ENCODE measurements around the gene STARD3NL. TPM values are rescaled to one million over a fixed set of nuclear protein-coding genes. Genes with fewer than 3 reads are reported as not detected.

The STARD3NL gene
- total RNA-seq, 1 donor from 2014 or later: 36.9 TPM

DNA sequence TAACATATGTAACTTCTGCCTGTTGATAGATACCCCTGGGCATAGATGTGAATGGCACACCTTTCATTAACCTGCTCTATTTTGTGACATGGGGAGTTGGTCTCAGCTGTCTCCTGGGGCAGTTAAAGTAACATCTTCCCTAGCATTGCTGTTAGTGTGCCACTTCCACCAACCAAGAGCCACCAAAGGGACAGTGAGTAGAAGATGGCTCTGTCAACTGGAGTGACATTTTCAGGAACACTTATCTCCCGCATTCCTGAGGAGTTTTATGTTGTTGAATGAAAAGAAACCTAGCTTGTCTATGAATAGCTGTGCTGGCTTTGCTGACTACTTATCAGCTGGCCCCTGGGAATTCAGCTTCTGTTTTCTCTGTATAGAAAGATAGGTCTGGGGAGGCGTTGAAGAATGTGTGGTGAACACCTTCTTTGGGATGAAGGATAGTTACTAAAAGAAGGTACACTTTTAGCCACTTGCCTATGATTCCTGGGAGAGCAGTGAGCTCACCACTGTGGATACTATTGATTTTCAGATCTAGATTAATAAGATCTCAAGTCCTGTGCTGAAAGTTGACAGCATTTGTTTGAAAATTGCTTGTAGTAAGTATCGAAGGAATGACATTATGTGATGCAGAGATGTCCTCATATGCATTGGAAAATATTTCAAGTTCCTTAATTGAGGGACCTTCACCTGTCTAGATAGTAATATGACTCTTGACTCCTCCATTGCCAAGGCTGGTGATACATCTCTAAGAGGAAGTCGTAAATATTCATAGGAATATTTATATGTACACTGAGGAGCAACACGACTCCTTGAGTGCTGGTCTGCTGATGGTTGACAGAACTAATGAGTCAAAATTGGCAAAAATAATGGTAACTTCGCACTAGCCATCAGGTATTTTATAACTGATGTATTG, 7.6 kb downstream of the STARD3NL start:
- TF ChIP-seq, protein P1, sequence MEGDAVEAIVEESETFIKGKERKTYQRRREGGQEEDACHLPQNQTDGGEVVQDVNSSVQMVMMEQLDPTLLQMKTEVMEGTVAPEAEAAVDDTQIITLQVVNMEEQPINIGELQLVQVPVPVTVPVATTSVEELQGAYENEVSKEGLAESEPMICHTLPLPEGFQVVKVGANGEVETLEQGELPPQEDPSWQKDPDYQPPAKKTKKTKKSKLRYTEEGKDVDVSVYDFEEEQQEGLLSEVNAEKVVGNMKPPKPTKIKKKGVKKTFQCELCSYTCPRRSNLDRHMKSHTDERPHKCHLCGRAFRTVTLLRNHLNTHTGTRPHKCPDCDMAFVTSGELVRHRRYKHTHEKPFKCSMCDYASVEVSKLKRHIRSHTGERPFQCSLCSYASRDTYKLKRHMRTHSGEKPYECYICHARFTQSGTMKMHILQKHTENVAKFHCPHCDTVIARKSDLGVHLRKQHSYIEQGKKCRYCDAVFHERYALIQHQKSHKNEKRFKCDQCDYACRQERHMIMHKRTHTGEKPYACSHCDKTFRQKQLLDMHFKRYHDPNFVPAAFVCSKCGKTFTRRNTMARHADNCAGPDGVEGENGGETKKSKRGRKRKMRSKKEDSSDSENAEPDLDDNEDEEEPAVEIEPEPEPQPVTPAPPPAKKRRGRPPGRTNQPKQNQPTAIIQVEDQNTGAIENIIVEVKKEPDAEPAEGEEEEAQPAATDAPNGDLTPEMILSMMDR (IDR thresholded peaks at IDR 0.05; ENCODE audit: unreplicated experiment): no peak
- Mint-ChIP-seq H3K9me3 (peaks cover 4% of the 10 kb centered on the region), H3K27ac (no peak overlapping the region), H3K36me3 (peaks cover 7% of the 10 kb centered on the region), H3K4me3 (no peak overlapping the region), H3K4me1 (peaks cover 15% of the 10 kb centered on the region), H3K27me3 (ENCODE audit: low read depth) (no peaks in the 10 kb centered on the region)
- DNase-seq (ENCODE audit: low spot score in 2 of 2, unreplicated experiment in 2 of 2): no peak

DNA sequence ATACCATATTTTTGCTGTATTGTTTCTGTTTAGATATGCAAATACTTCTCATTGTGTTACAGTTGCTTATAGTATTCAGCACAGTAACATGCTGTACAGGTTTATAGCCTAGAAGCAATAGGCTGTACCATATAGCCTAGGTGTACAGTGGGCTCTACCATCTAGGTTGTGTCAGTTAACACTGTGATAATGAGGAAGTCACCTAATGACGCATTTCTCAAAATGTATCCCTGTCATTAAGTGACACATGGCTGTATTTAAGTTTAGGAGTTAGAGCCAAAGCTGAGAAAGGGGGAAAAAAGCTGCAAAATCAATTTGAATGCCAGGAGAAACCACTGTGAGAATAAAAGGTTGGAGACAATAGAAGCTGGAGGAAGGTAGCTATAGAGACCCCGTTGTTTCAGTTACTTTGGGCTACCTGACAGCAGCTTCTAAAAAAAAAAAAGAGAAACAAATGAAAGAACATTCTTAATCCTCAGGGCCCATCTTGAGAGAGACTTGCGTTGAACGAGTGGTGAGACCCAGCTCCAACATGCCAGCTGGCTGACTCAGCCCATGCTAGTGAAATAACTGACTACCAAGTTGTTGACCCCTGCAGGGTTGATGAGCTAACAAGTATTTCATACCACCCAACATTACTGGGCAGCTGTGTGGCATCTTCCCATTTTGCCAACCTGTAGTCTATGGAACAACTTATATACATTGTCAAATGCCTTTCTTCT, 8.7 kb downstream of the STARD3NL start:
- Mint-ChIP-seq H3K27ac (no peak overlapping the region), H3K27me3 (ENCODE audit: low read depth) (no peaks in the 10 kb centered on the region), H3K4me1 (peaks cover 14% of the 10 kb centered on the region), H3K36me3 (peaks cover 15% of the 10 kb centered on the region), H3K9me3 (peaks cover 13% of the 10 kb centered on the region), H3K4me3 (no peak overlapping the region)
- TF ChIP-seq, protein P1 (IDR thresholded peaks at IDR 0.05; ENCODE audit: unreplicated experiment): no peak
- DNase-seq (ENCODE audit: low spot score in 2 of 2, unreplicated experiment in 2 of 2): no peak

DNA sequence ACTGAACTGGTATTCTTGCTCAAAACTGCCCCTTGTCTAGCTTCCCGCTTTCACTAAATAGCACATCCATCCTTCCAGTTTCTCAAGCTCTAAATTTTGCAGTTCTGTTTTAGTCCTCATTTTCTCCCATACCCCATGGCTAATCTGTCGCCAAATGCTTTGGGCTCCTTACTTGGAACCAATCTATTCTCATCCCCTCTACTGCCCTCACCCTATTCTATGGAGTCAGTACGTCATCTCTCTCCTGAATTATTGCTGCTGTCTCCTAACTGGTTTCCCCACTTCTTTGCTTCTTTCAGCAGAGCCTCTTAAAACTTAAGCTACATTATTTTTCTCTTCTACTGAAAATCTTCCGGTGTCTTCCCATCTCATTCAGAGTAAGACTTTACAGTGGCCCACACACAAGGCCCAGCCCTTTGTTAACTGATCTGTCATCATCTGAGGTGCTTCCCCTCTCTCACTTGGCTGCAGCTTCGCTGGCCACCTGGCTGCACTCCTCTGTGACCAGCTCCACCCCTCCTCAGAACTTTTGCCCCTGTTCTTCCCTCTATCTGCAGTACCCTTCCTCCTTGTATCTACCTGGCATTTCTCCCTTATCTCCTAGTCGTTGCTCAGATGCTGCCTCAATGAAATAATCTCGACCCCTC, 9.9 kb downstream of the STARD3NL start:
- Mint-ChIP-seq H3K4me1 (peaks cover 14% of the 10 kb centered on the region), H3K4me3 (no peak overlapping the region)

DNA sequence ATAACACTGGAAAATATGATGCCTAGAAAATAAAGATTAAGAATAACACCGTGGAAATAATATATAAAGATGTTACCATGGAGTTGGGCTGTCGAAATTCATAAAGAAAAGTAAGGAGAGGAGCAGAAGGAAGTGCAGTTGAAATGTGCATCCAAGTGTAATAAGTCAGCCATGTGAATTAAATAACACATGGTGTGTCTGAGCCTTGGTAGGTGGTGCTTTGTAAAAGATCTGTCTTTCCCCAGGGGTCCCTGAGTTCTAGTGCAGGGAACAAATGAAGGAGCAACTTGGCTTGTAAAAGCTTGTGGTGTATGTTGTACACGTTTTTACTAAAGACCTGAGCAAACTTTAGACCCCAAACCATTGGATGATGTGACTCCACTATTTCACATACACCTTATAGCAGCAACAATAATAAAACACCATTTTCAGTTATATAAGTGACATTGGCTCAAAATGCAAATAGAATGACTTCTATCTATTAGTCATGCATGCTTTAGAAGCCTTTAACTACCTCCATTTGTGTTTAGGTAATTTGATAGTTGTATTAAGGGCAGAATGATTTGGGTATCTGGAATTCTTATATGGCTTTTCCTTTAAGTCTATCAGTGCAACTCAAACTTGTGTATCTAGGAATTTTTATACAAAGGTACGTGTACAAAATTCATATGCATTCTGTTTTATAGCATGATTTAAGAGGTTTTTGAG, 11.3 kb downstream of the STARD3NL start:
- no peak for DNase-seq (ENCODE audit: low spot score in 2 of 2, unreplicated experiment in 2 of 2)
- H3K9me3 Mint-ChIP-seq: peaks cover 15% of the 10 kb centered on the region
- H3K36me3 Mint-ChIP-seq: peaks cover 17% of the 10 kb centered on the region
- no peaks in the 10 kb centered on the region for H3K27me3 Mint-ChIP-seq (ENCODE audit: low read depth)
- TF ChIP-seq, protein P1 (IDR thresholded peaks at IDR 0.05; ENCODE audit: unreplicated experiment): no peak
- no peak overlapping the region for H3K27ac Mint-ChIP-seq
- H3K4me1 Mint-ChIP-seq: peaks cover 14% of the 10 kb centered on the region
- no peak overlapping the region for H3K4me3 Mint-ChIP-seq

More for the DNA sequence above, 9.9 kb downstream of the STARD3NL start:
- Mint-ChIP-seq H3K36me3 (peaks cover 23% of the 10 kb centered on the region), H3K9me3 (peaks cover 19% of the 10 kb centered on the region), H3K27ac (peak overlapping the region; percentile 59), H3K27me3 (ENCODE audit: low read depth) (no peaks in the 10 kb centered on the region)
- DNase-seq (ENCODE audit: low spot score in 2 of 2, unreplicated experiment in 2 of 2): no peak
- TF ChIP-seq, protein P1 (IDR thresholded peaks at IDR 0.05; ENCODE audit: unreplicated experiment): no peak

DNA sequence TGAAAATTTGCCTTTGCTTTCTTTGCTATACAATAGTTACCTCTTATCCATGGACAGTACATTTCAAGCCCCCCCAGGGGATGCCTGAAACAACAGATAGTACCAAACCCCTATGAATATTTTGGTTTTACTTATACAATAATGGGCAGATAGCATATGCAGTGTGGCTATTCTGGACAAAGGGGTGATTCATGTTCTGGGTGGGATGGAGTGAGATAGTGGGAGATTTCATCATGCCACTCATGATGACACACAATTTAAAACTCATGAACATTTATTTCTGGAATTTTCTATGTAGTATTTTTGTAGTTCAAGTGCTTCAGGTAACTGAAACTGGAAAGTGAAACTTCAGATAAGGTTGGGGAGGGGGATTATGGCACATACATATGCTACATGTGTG, 12.0 kb downstream of the STARD3NL start:
- Mint-ChIP-seq H3K27ac (no peak overlapping the region), H3K4me1 (peaks cover 14% of the 10 kb centered on the region), H3K36me3 (peaks cover 15% of the 10 kb centered on the region), H3K4me3 (no peak overlapping the region), H3K9me3 (peaks cover 15% of the 10 kb centered on the region), H3K27me3 (ENCODE audit: low read depth) (no peaks in the 10 kb centered on the region)
- DNase-seq (ENCODE audit: low spot score in 2 of 2, unreplicated experiment in 2 of 2): no peak
- TF ChIP-seq, protein P1 (IDR thresholded peaks at IDR 0.05; ENCODE audit: unreplicated experiment): no peak

Measured in mesothelial cell of epicardium (in vitro differentiated cells).